ENCODE data around the gene OGFOD3. TPM values are rescaled to one million over a fixed set of nuclear protein-coding genes. Genes with fewer than 3 reads are reported as not detected.

OGFOD3 gene
- total and polyA plus RNA-seq, 8 donors = 22.7 to 37.9 (median 27.3) TPM

GRCh38 chr17:82344175-82344907 lies 74.0 kb downstream of the OGFOD3 start:
- no peak overlapping the region for H3K27ac ChIP-seq
- H3K27me3 ChIP-seq = peaks cover 0 to 13% of the 10 kb centered on the region in 2 donors
- ATAC-seq (no peak), DNase-seq (peak in 1 of 4 donors; percentile 47)
- H3K9me3 ChIP-seq = no peaks in the 10 kb centered on the region
- no peaks in the 10 kb centered on the region for H3K4me1 ChIP-seq
- intact Hi-C loops (cut with DNase I) = no loop called here
- H3K36me3 ChIP-seq = no peaks in the 10 kb centered on the region
- TF ChIP-seq CTCF (IDR thresholded peaks at IDR 0.05) = no peak
- H3K4me3 ChIP-seq = no peak overlapping the region

GRCh38 chr17:82343560-82343959 lies 74.8 kb downstream of the OGFOD3 start:
- TF ChIP-seq CTCF (IDR thresholded peaks at IDR 0.05) = no peak

GRCh38 chr17:82342361-82343079 lies 75.9 kb downstream of the OGFOD3 start:
- Histone ChIP-seq H3K9me3 (no peaks in the 10 kb centered on the region), H3K36me3 (no peaks in the 10 kb centered on the region), H3K27ac (no peak overlapping the region), H3K27me3 (peaks cover 0 to 5% of the 10 kb centered on the region in 2 donors), H3K4me3 (no peak overlapping the region), H3K4me1 (peaks cover 0 to 3% of the 10 kb centered on the region in 2 donors)
- ATAC-seq (no peak), DNase-seq (peak in 1 of 4 donors; percentile 63)
- intact Hi-C loops (cut with DNase I) = no loop called here
- no peak for TF ChIP-seq CTCF (IDR thresholded peaks at IDR 0.05)

More at GRCh38 chr17:82343560-82343959, 74.8 kb downstream of the OGFOD3 start:
- no peaks in the 10 kb centered on the region for H3K36me3 ChIP-seq
- DNase-seq (peak in 1 of 4 donors; percentile 13), ATAC-seq (no peak)
- no peak overlapping the region for H3K4me3 ChIP-seq
- peaks cover 0 to 3% of the 10 kb centered on the region in 2 donors for H3K4me1 ChIP-seq
- H3K27ac ChIP-seq = no peak overlapping the region
- intact Hi-C loops (cut with DNase I) = no loop called here
- H3K27me3 ChIP-seq = peaks cover 0 to 9% of the 10 kb centered on the region in 2 donors
- H3K9me3 ChIP-seq = no peaks in the 10 kb centered on the region

GRCh38 chr17:82339634-82340580 lies 78.5 kb downstream of the OGFOD3 start:
- ATAC-seq (peak; percentile 9), DNase-seq (peak in 1 of 4 donors; percentile 31)
- H3K27me3 ChIP-seq = no peaks in the 10 kb centered on the region
- H3K36me3 ChIP-seq = no peaks in the 10 kb centered on the region
- intact Hi-C loops (cut with DNase I) = no loop called here
- H3K27ac ChIP-seq = peak overlapping the region in 1 of 2 donors; percentile 5
- peak overlapping the region in 1 of 2 donors; percentile 2 for H3K4me3 ChIP-seq
- H3K4me1 ChIP-seq = peaks cover 4 to 19% of the 10 kb centered on the region in 2 donors
- TF ChIP-seq CTCF (IDR thresholded peaks at IDR 0.05) = no peak
- no peaks in the 10 kb centered on the region for H3K9me3 ChIP-seq

Other genes starting within 250 kb of the OGFOD3 start
- gene CCDC57, start 205.7 kb downstream of the OGFOD3 start, total RNA-seq = 10 to 100 TPM; 41.7 to 54.5 TPM
- gene CCDC57, start 205.7 kb downstream of the OGFOD3 start, polyA plus RNA-seq (ENCODE audit: insufficient read length in 6 of 6) = 10 to 100 TPM; 50.4 to 73.4 (median 65.9) TPM
- gene SLC16A3, start 189.5 kb downstream of the OGFOD3 start, total RNA-seq = 100 to 1,000 TPM in 1 of 2 donors, 10 to 100 TPM in 1; 71.2 to 149 TPM
- gene SLC16A3, start 189.5 kb downstream of the OGFOD3 start, polyA plus RNA-seq (ENCODE audit: insufficient read length in 6 of 6) = 10 to 100 TPM; 13.0 to 21.2 (median 17.8) TPM
- gene CSNK1D, start 144.9 kb downstream of the OGFOD3 start, total RNA-seq = 100 to 1,000 TPM; 122 to 160 TPM
- 100 to 1,000 TPM; 101 to 145 (median 119) TPM for gene CSNK1D, start 144.9 kb downstream of the OGFOD3 start, polyA plus RNA-seq (ENCODE audit: insufficient read length in 6 of 6)
- 1 to 10 TPM; 3.7 to 6.6 TPM for gene CD7, start 101.0 kb downstream of the OGFOD3 start, total RNA-seq
- 1 to 10 TPM; 1.1 to 1.9 (median 1.4) TPM for gene CD7, start 101.0 kb downstream of the OGFOD3 start, polyA plus RNA-seq (ENCODE audit: insufficient read length in 6 of 6)
- gene SECTM1, start 84.8 kb downstream of the OGFOD3 start, total RNA-seq = 10 to 100 TPM; 10.5 to 36.8 TPM
- gene SECTM1, start 84.8 kb downstream of the OGFOD3 start, polyA plus RNA-seq (ENCODE audit: insufficient read length in 6 of 6) = 1 to 10 TPM; 1.9 to 3.0 (median 2.4) TPM
- gene TEX19, start 59.3 kb downstream of the OGFOD3 start, total RNA-seq = not detected
- under 1 TPM in 1 of 6 donors, not detected in 5; 0.07 TPM for gene TEX19, start 59.3 kb downstream of the OGFOD3 start, polyA plus RNA-seq (ENCODE audit: insufficient read length in 6 of 6)
- gene UTS2R, start 46.8 kb downstream of the OGFOD3 start, total RNA-seq = not detected
- gene UTS2R, start 46.8 kb downstream of the OGFOD3 start, polyA plus RNA-seq (ENCODE audit: insufficient read length in 6 of 6) = under 1 TPM in 1 of 6 donors, not detected in 5; 0.11 TPM
- 10 to 100 TPM; 28.6 to 34.7 TPM for gene HEXD, start 239 bp downstream of the OGFOD3 start, total RNA-seq
- 10 to 100 TPM; 31.1 to 48.3 (median 42.1) TPM for gene HEXD, start 239 bp downstream of the OGFOD3 start, polyA plus RNA-seq (ENCODE audit: insufficient read length in 6 of 6)
- 100 to 1,000 TPM in 1 of 2 donors, 10 to 100 TPM in 1; 90.2 to 116 TPM for gene CYBC1, start 32.2 kb upstream of the OGFOD3 start, total RNA-seq
- gene CYBC1, start 32.2 kb upstream of the OGFOD3 start, polyA plus RNA-seq (ENCODE audit: insufficient read length in 6 of 6) = 10 to 100 TPM; 47.0 to 54.2 (median 52.3) TPM
- 10 to 100 TPM; 38.9 to 52.4 TPM for gene NARF, start 40.2 kb upstream of the OGFOD3 start, total RNA-seq
- gene NARF, start 40.2 kb upstream of the OGFOD3 start, polyA plus RNA-seq (ENCODE audit: insufficient read length in 6 of 6) = 100 to 1,000 TPM; 101 to 128 (median 114) TPM
- 10 to 100 TPM; 50.4 to 57.0 TPM for gene FOXK2, start 101.1 kb upstream of the OGFOD3 start, total RNA-seq
- gene FOXK2, start 101.1 kb upstream of the OGFOD3 start, polyA plus RNA-seq (ENCODE audit: insufficient read length in 6 of 6) = 10 to 100 TPM; 31.2 to 46.3 (median 35.2) TPM
- gene WDR45B, start 229.9 kb upstream of the OGFOD3 start, total RNA-seq = 10 to 100 TPM; 46.8 to 64.6 TPM
- 10 to 100 TPM; 77.0 to 93.1 (median 83.9) TPM for gene WDR45B, start 229.9 kb upstream of the OGFOD3 start, polyA plus RNA-seq (ENCODE audit: insufficient read length in 6 of 6)

All from left lung (tissue), 10 donors.